SK-N-SH (cell line): ENCODE measurements around the gene HS1BP3. TPM values are rescaled to one million over a fixed set of nuclear protein-coding genes. Genes with fewer than 3 reads are reported as not detected.

ENCODE experiments used
- CTCF ChIA-PET: fragments of 300-600, 350-600 bp; formaldehyde crosslinking; extraction: SDS; loops from one replicate; lab custom pipeline; 2021; lab: Yijun Ruan, JAX
- POLR2A ChIA-PET: fragments of 350-600 bp; sonication (Branson Sonifier 250); formaldehyde crosslinking; extraction: SDS; loops from one replicate; lab custom pipeline; 2020; ENCODE audit warnings: antibody characterized with exemption, inconsistent platforms; lab: Yijun Ruan, JAX
- DNase-seq: peaks from one replicate; pipeline ENCODE4 v3.0.0; 2012
- H2AFZ ChIP-seq: fragments of 200-600 bp; sonication (generic); 2 replicates; pipeline ENCODE4 v1.8.1; 2016; ENCODE audit warnings: antibody characterized with exemption, mild to moderate bottlenecking, low read depth
- H3F3A ChIP-seq: fragments of 200-600 bp; sonication (generic); replicated peaks from 2 replicates; pipeline ENCODE3; 2016; ENCODE audit warnings: antibody characterized with exemption, mild to moderate bottlenecking; ENCODE audit not compliant: insufficient read depth
- H3K27ac ChIP-seq, 2 experiments: fragments of 200-500 bp in 1 of 2; fragments of 200-600 bp in 1 of 2; sonication (Bioruptor generic) in 1 of 2; sonication (generic), shearing (Covaris generic) in 1 of 2; 2 replicates each; pipeline versions ENCODE4 v1.5.1 to v1.6.1; 2014 to 2016; ENCODE audit warnings: low read depth in 2 of 2, inconsistent platforms in 1 of 2, low read length in 1 of 2, mild to moderate bottlenecking in 1 of 2, mixed read lengths in 1 of 2
- H3K27me3 ChIP-seq: fragments of 200-600 bp; sonication (generic), shearing (Covaris generic); 2 replicates; pipeline ENCODE4 v1.6.1; 2016; ENCODE audit warnings: mixed run types; ENCODE audit not compliant: insufficient read depth
- H3K36me3 ChIP-seq, 2 experiments: fragments of 200-500 bp in 1 of 2; fragments of 200-600 bp in 1 of 2; sonication (Bioruptor generic) in 1 of 2; sonication (generic) in 1 of 2; replicated peaks in 1 of 2; 2 replicates each; pipeline versions ENCODE3 to v1.5.1; 2014 to 2016; ENCODE audit warnings: low read length in 1 of 2, mild to moderate bottlenecking in 1 of 2; ENCODE audit not compliant: insufficient read depth in 2 of 2, control insufficient read depth in 1 of 2
- H3K4me1 ChIP-seq, 2 experiments: fragments of 200-500 bp in 1 of 2; fragments of 200-600 bp in 1 of 2; sonication (Bioruptor generic) in 1 of 2; sonication (generic), shearing (Covaris generic) in 1 of 2; 2 replicates each; pipeline versions ENCODE4 v1.5.1 to v1.6.1; 2014 to 2016; ENCODE audit warnings: low read depth in 1 of 2, low read length in 1 of 2, mixed run types in 1 of 2; ENCODE audit not compliant: insufficient read depth in 2 of 2, control insufficient read depth in 1 of 2
- H3K4me2 ChIP-seq: fragments of 200-600 bp; sonication (generic), shearing (Covaris generic); 2 replicates; pipeline ENCODE4 v1.6.1; 2017; ENCODE audit warnings: mixed run types
- H3K4me3 ChIP-seq, 2 experiments: fragments of 200-500 bp in 1 of 2; fragments of 200-600 bp in 1 of 2; sonication (Bioruptor generic) in 1 of 2; sonication (generic), shearing (Covaris generic) in 1 of 2; 2 replicates each; pipeline versions ENCODE4 v1.5.1 to v1.8.1; 2014 to 2016; ENCODE audit warnings: low read depth in 2 of 2, inconsistent platforms in 1 of 2, low read length in 1 of 2, mild to moderate bottlenecking in 1 of 2, mixed read lengths in 1 of 2, moderate library complexity in 1 of 2
- H3K79me2 ChIP-seq: fragments of 200-600 bp; sonication (generic); 2 replicates; pipeline ENCODE4 v1.8.1; 2017; ENCODE audit warnings: mild to moderate bottlenecking; ENCODE audit not compliant: insufficient read depth
- H3K9ac ChIP-seq: fragments of 200-600 bp; sonication (generic); 2 replicates; pipeline ENCODE4 v1.6.1; 2017; ENCODE audit warnings: mixed run types
- H3K9me2 ChIP-seq: fragments of 200-600 bp; sonication (generic); 2 replicates; pipeline ENCODE4 v1.6.1; 2017; ENCODE audit warnings: mixed run types
- H3K9me3 ChIP-seq: fragments of 200-600 bp; sonication (generic); 2 replicates; pipeline ENCODE4 v1.6.1; 2017; ENCODE audit warnings: mixed run types, mild to moderate bottlenecking, moderate library complexity
- H4K20me1 ChIP-seq: fragments of 200-600 bp; sonication (generic); 2 replicates; pipeline ENCODE4 v1.6.1; 2017; ENCODE audit warnings: mild to moderate bottlenecking, mixed run types; ENCODE audit not compliant: insufficient read depth
- CHD2 ChIP-seq: fragments of 150-350 bp; IDR thresholded peaks from 2 replicates; pipeline ENCODE4 v1.6.1; 2018; ENCODE audit warnings: low read length; ENCODE audit not compliant: partially characterized antibody
- EZH2phosphoT487 ChIP-seq: fragments of 200-600 bp; sonication (generic); IDR thresholded peaks from 2 replicates; pipeline ENCODE4 v1.6.1; 2017; ENCODE audit warnings: low read depth, mixed run types, mild to moderate bottlenecking, antibody characterized with exemption, moderate library complexity, borderline replicate concordance
- FOSL2 ChIP-seq: IDR thresholded peaks from 2 replicates; pipeline ENCODE4 v1.4.0; 2012; ENCODE audit warnings: low read depth, mild to moderate bottlenecking, moderate library complexity, borderline replicate concordance
- GABPA ChIP-seq: IDR thresholded peaks from 2 replicates; pipeline ENCODE4 v1.4.0; 2012; ENCODE audit warnings: low read depth, mild to moderate bottlenecking
- GATA2 ChIP-seq: sonication (generic); formaldehyde crosslinking; IDR thresholded peaks from 2 replicates; pipeline ENCODE4 v1.5.0; 2020; ENCODE audit warnings: mild to moderate bottlenecking, missing genetic modification reagents
- NRF1 ChIP-seq: IDR thresholded peaks from 2 replicates; pipeline ENCODE4 v1.6.1; 2012; ENCODE audit warnings: low read depth, mild to moderate bottlenecking, low read length
- PBX3 ChIP-seq: IDR thresholded peaks from 2 replicates; pipeline ENCODE4; 2012
- POLR2AphosphoS5 ChIP-seq: IDR thresholded peaks from 2 replicates; pipeline ENCODE4 v1.6.1; 2012; ENCODE audit warnings: low read depth, low read length
- RAD21 ChIP-seq: IDR thresholded peaks from 2 replicates; pipeline ENCODE4 v1.6.1; 2012; ENCODE audit warnings: mild to moderate bottlenecking, low read length
- RCOR1 ChIP-seq: fragments of 150-350 bp; IDR thresholded peaks from 2 replicates; pipeline ENCODE4 v1.6.1; 2017; ENCODE audit warnings: antibody characterized with exemption, low read length
- RFX5 ChIP-seq: IDR thresholded peaks from 2 replicates; pipeline ENCODE4 v1.6.1; 2012; ENCODE audit warnings: mild to moderate bottlenecking, improper control_type of control experiment, low read length
- RXRA ChIP-seq: IDR thresholded peaks from 2 replicates; pipeline ENCODE4 v1.4.0; 2012; ENCODE audit warnings: low read depth, mild to moderate bottlenecking, borderline replicate concordance
- TCF12 ChIP-seq: IDR thresholded peaks from 2 replicates; pipeline ENCODE4 v1.4.0; 2012
- USF1 ChIP-seq: IDR thresholded peaks from 2 replicates; pipeline ENCODE4 v1.4.0; 2012; ENCODE audit warnings: low read depth, borderline replicate concordance
- WGBS: methylation state at CpG from one replicate; pipeline ENCODE4 v1.1.6; 2017; ENCODE audit warnings: low lambda C conversion rate; 5-methylcytosine and 5-hydroxymethylcytosine counted together
- polyA plus RNA-seq, 3 experiments: library from polyadenylated mRNA; depleted of rRNA; stranded (reverse); fragments of >200 nt; gene quantifications; 2 replicates each; pipeline ENCODE4 v1.2.3, GENCODE V29; 2012

HS1BP3 gene
- polyA plus RNA-seq, 1 of the 3 experiments (the other 2 are of a cell fraction): 20.1 TPM

DNA sequence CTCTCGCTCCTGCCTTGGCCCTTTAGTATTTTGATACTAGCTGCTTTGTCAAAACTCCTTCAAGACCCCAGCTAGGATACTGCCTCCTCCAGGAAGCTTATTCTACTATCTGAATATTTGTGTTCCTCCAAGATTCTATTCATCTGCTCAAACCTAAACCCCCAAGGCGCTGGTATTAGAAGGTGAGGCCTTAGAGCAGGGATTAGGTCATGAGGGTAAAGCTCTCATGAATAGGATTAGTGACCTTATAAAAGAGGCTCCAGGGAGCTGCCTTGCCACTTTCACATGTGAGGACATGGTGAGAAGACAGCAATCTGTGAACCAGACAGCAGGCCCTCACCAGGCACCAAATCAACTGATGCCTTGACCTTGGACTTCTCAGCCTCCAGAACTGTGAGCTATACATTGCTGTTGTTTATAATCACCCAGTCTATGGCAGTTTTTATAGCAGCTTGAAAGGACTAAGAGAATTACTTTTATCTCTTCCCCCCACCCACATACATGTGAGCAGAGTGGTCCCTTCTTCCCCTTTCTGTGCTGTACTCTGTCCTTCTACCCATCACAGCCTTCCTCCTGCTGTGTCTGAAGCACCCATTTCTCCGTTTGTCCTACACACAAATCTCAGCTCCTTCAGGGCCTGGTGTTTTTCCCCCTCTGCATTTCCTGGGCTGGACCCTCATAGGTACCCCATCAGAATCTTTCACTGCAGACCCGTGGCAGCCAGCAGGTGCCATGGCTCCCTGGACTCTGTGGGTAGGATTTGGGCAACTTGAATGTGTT lies 54.5 kb downstream of the HS1BP3 start:
- H3K9ac ChIP-seq: no peak overlapping the region
- no peaks in the 10 kb centered on the region for H4K20me1 ChIP-seq
- H3K27me3 ChIP-seq: no peaks in the 10 kb centered on the region
- peaks cover 18 to 21% of the 10 kb centered on the region in 2 experiments; a peak in 3 of 4 replicates for H3K4me1 ChIP-seq
- 93% methylated on average over 4 of the region's 4 CpGs for WGBS
- H3K4me2 ChIP-seq: 0 out of 2 replicates have a peak overlapping the region, but pooled peaks have one; percentile 19
- no peaks in the 10 kb centered on the region for H3F3A ChIP-seq
- no peaks in the 10 kb centered on the region for H3K9me2 ChIP-seq
- ChIA-PET POLR2A (interaction anchor here (5.4 kb wide), 1 partner anchor 149 kb away, joined by 47 read pairs; the partner anchor contains the start of gene RHOB), CTCF (interaction anchor here (0.9 to 13.0 kb wide), 8 partner anchors 16 to 217 kb away, joined by 3 to 107 read pairs (median 5); partner anchors contain the start of genes HS1BP3 and RHOB)
- no peak overlapping the region; the same call in 1 of the 2 replicates for H2AFZ ChIP-seq
- no peak overlapping the region; a peak in 1 of 4 replicates for H3K27ac ChIP-seq
- no peaks in the 10 kb centered on the region for H3K79me2 ChIP-seq
- no peaks in the 10 kb centered on the region for H3K9me3 ChIP-seq
- H3K36me3 ChIP-seq: no peaks in the 10 kb centered on the region
- TF ChIP-seq USF1 (no peak), POLR2AphosphoS5 (no peak), RCOR1 (no peak), NRF1 (no peak), FOSL2 (no peak)
- H3K4me3 ChIP-seq: no peak overlapping the region
- DNase-seq: no peak

- TF ChIP-seq TCF12: no peak
- no peak for TF ChIP-seq GATA2 (CRISPR knock-in tag)
- TF ChIP-seq PBX3: no peak
- TF ChIP-seq GABPA: no peak
- TF ChIP-seq CHD2: no peak
- no peak for TF ChIP-seq RFX5
- no peak for TF ChIP-seq RXRA
- TF ChIP-seq EZH2phosphoT487: no peak
- no peak for TF ChIP-seq RAD21
- Histone ChIP-seq H3K4me1 (peaks cover 18 to 28% of the 10 kb centered on the region in 2 experiments; a peak in 3 of 4 replicates), H3K79me2 (no peaks in the 10 kb centered on the region), H4K20me1 (no peaks in the 10 kb centered on the region), H3K9me2 (no peaks in the 10 kb centered on the region), H3K36me3 (no peaks in the 10 kb centered on the region), H3K4me3 (no peak overlapping the region), H3K27ac (no peak overlapping the region; a peak in 1 of 4 replicates), H3K9ac (no peak overlapping the region), H3K27me3 (no peaks in the 10 kb centered on the region), H3K4me2 (no peak overlapping the region), H3F3A (no peaks in the 10 kb centered on the region), H2AFZ (peak overlapping the region; percentile 35; the same call in 1 of the 2 replicates), H3K9me3 (no peaks in the 10 kb centered on the region)
- 83% methylated on average over 14 of the region's 14 CpGs for WGBS
- DNase-seq: no peak
- POLR2A ChIA-PET: interaction anchor here (5.4 kb wide), 1 partner anchor 148 kb away, joined by 47 read pairs; the partner anchor contains the start of gene RHOB
- CTCF ChIA-PET: interaction anchor here (0.9 to 13.0 kb wide), 7 partner anchors 15 to 216 kb away, joined by 3 to 107 read pairs (median 5); partner anchors contain the start of genes HS1BP3 and RHOB
Observed at GRCh38 chr2:20595439-20596192, 55.3 kb downstream of the HS1BP3 start.
